DOHH2 (cell line): ENCODE measurements around the gene PCDHGA10.

Source experiments
- H3F3A ChIP-seq: fragments of 200-600 bp; sonication (generic), shearing (Covaris generic); 2 replicates; pipeline ENCODE4 v1.6.0; 2016; ENCODE audit warnings: antibody characterized with exemption, mild to moderate bottlenecking; ENCODE audit not compliant: control insufficient read depth, insufficient read depth
- H3K27ac ChIP-seq: fragments of 200-600 bp; sonication (generic); 2 replicates; pipeline ENCODE4 v1.5.1; 2014; ENCODE audit warnings: low read depth, mild to moderate bottlenecking, low read length, moderate library complexity
- H3K27me3 ChIP-seq: fragments of 200-600 bp; sonication (generic); 2 replicates; pipeline ENCODE4 v1.6.1; 2014; ENCODE audit warnings: mild to moderate bottlenecking, low read length, mixed read lengths; ENCODE audit not compliant: control insufficient read depth
- H3K36me3 ChIP-seq: fragments of 200-600 bp; sonication (generic); 2 replicates; pipeline ENCODE4 v1.6.1; 2014; ENCODE audit warnings: mild to moderate bottlenecking, low read length, moderate library complexity, mixed read lengths; ENCODE audit not compliant: control insufficient read depth
- H3K4me1 ChIP-seq: fragments of 200-600 bp; sonication (generic); 2 replicates; pipeline ENCODE4 v1.6.1; 2014; ENCODE audit warnings: mild to moderate bottlenecking, low read length, mixed read lengths; ENCODE audit not compliant: control insufficient read depth
- H3K4me2 ChIP-seq: fragments of 200-600 bp; sonication (generic); 2 replicates; pipeline ENCODE4 v1.6.0; 2014; ENCODE audit warnings: mild to moderate bottlenecking, low read length, moderate library complexity
- H3K4me3 ChIP-seq: fragments of 200-600 bp; sonication (generic); 2 replicates; pipeline ENCODE4 v1.5.1; 2014; ENCODE audit warnings: mild to moderate bottlenecking, low read length, mixed read lengths
- H3K79me2 ChIP-seq: fragments of 200-600 bp; sonication (generic); 2 replicates; pipeline ENCODE4 v1.6.1; 2014; ENCODE audit warnings: mild to moderate bottlenecking, low read length, mixed read lengths; ENCODE audit not compliant: control insufficient read depth
- H3K9me2 ChIP-seq: fragments of 200-600 bp; sonication (generic); replicated peaks from 2 replicates; pipeline ENCODE4 v1.6.1; 2014; ENCODE audit warnings: mild to moderate bottlenecking, low read length, mixed read lengths; ENCODE audit not compliant: control insufficient read depth
- H3K9me3 ChIP-seq: fragments of 200-600 bp; sonication (generic); 2 replicates; pipeline ENCODE4 v1.6.1; 2014; ENCODE audit warnings: antibody characterized with exemption, low read length, mixed read lengths; ENCODE audit not compliant: control insufficient read depth, insufficient read depth
- H4K20me1 ChIP-seq: fragments of 200-600 bp; sonication (generic); 2 replicates; pipeline ENCODE4 v1.6.0; 2014; ENCODE audit warnings: low read depth, mild to moderate bottlenecking, antibody characterized with exemption, low read length, moderate library complexity; ENCODE audit not compliant: control insufficient read depth, insufficient read depth
- EZH2phosphoT487 ChIP-seq: fragments of 200-600 bp; sonication (generic); IDR thresholded peaks from 2 replicates; pipeline ENCODE4 v1.6.1; 2017; ENCODE audit warnings: borderline replicate concordance, mild to moderate bottlenecking, antibody characterized with exemption, low read length, moderate library complexity, mixed read lengths
- TF ChIP-seq, protein P1 (sequence below): fragments of 200-600 bp; sonication (generic); IDR thresholded peaks from one replicate; pipeline ENCODE4 v1.5.1; 2014; ENCODE audit warnings: antibody characterized with exemption, mild to moderate bottlenecking, low read depth, low read length; ENCODE audit not compliant: poor library complexity, severe bottlenecking

The PCDHGA10 gene

GRCh38 chr5:141419074-141419880 lies 6.5 kb downstream of the PCDHGA10 start:
- TF ChIP-seq, protein P1, sequence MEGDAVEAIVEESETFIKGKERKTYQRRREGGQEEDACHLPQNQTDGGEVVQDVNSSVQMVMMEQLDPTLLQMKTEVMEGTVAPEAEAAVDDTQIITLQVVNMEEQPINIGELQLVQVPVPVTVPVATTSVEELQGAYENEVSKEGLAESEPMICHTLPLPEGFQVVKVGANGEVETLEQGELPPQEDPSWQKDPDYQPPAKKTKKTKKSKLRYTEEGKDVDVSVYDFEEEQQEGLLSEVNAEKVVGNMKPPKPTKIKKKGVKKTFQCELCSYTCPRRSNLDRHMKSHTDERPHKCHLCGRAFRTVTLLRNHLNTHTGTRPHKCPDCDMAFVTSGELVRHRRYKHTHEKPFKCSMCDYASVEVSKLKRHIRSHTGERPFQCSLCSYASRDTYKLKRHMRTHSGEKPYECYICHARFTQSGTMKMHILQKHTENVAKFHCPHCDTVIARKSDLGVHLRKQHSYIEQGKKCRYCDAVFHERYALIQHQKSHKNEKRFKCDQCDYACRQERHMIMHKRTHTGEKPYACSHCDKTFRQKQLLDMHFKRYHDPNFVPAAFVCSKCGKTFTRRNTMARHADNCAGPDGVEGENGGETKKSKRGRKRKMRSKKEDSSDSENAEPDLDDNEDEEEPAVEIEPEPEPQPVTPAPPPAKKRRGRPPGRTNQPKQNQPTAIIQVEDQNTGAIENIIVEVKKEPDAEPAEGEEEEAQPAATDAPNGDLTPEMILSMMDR: no peak
- TF ChIP-seq EZH2phosphoT487: no peak
- no peaks in the 10 kb centered on the region for H4K20me1 ChIP-seq
- no peak overlapping the region for H3K27ac ChIP-seq
- no peak overlapping the region for H3K4me3 ChIP-seq
- H3K9me2 ChIP-seq: no peaks in the 10 kb centered on the region
- H3K4me1 ChIP-seq: 0 out of 2 replicates have a peak, but pooled peaks cover 3% of the 10 kb centered on the region
- no peak overlapping the region for H3K4me2 ChIP-seq
- H3K9me3 ChIP-seq: peaks cover 45% of the 10 kb centered on the region; the same call in 1 of the 2 replicates
- peaks cover 5% of the 10 kb centered on the region; the same call in 1 of the 2 replicates for H3K36me3 ChIP-seq
- no peaks in the 10 kb centered on the region for H3K27me3 ChIP-seq
- H3F3A ChIP-seq: no peaks in the 10 kb centered on the region
- H3K79me2 ChIP-seq: no peaks in the 10 kb centered on the region

GRCh38 chr5:141420855-141421488 lies 8.2 kb downstream of the PCDHGA10 start, which contains the start of gene PCDHGA11:
Gene PCDHGA11, plus strand, starts transcription at chr5:141421051. Its CDS starts 177 bp downstream, at chr5:141421228.
- Histone ChIP-seq H3K9me3 (peaks cover 43% of the 10 kb centered on the region; the same call in 1 of the 2 replicates), H3K4me3 (peak within 1 kb of the TSS; percentile 64), H4K20me1 (no peaks in the 10 kb centered on the region), H3K79me2 (no peaks in the 10 kb centered on the region), H3K27ac (no peak within 1 kb of the TSS), H3K36me3 (peaks cover 4% of the 10 kb centered on the region; the same call in 1 of the 2 replicates), H3K27me3 (no peaks in the 10 kb centered on the region), H3F3A (no peaks in the 10 kb centered on the region; the same call in 1 of the 2 replicates), H3K4me1 (0 out of 2 replicates have a peak, but pooled peaks cover 3% of the 10 kb centered on the region), H3K4me2 (peak within 1 kb of the TSS; percentile 58), H3K9me2 (no peaks in the 10 kb centered on the region)
- no peak for TF ChIP-seq EZH2phosphoT487
- TF ChIP-seq, protein P1: peak; percentile 68

- H3K27ac ChIP-seq: no peak overlapping the region
- no peaks in the 10 kb centered on the region for H3K27me3 ChIP-seq
- H3K4me2 ChIP-seq: peak overlapping the region; percentile 58
- H3K9me2 ChIP-seq: no peaks in the 10 kb centered on the region
- no peaks in the 10 kb centered on the region for H3K79me2 ChIP-seq
- no peaks in the 10 kb centered on the region; the same call in 1 of the 2 replicates for H3F3A ChIP-seq
- 0 out of 2 replicates have a peak, but pooled peaks cover 3% of the 10 kb centered on the region for H3K4me1 ChIP-seq
- no peak for TF ChIP-seq EZH2phosphoT487
- TF ChIP-seq, protein P1: no peak
- peak overlapping the region; percentile 64 for H3K4me3 ChIP-seq
- peaks cover 43% of the 10 kb centered on the region; the same call in 1 of the 2 replicates for H3K9me3 ChIP-seq
- no peaks in the 10 kb centered on the region for H4K20me1 ChIP-seq
- peaks cover 4% of the 10 kb centered on the region; the same call in 1 of the 2 replicates for H3K36me3 ChIP-seq
Measured at GRCh38 chr5:141421489-141421855, 8.7 kb downstream of the PCDHGA10 start.
